Liver (tissue), 9 donors: ENCODE results near the gene SCEL. TPM values are rescaled to one million over a fixed set of nuclear protein-coding genes. Genes with fewer than 3 reads are reported as not detected.

Source experiments
- DNase-seq: peaks from one replicate; pipeline ENCODE4 v3.0.0-alpha.2; 2017; ENCODE audit warnings: low spot score
- H3K27ac ChIP-seq, 2 donors: one replicate each; pipeline ENCODE4 v1.7.0; 2013; ENCODE audit warnings: inconsistent platforms in 2 of 2, low read length in 2 of 2, control low read depth in 1 of 2, low read depth in 1 of 2, mild to moderate bottlenecking in 1 of 2
- H3K27me3 ChIP-seq, 4 donors: one replicate each; pipeline versions ENCODE4 v1.6.1 to v1.7.0; 2013; ENCODE audit warnings: low read length in 3 of 4, inconsistent platforms in 1 of 4, mild to moderate bottlenecking in 1 of 4, moderate library complexity in 1 of 4; ENCODE audit not compliant: control insufficient read depth in 4 of 4, insufficient read depth in 4 of 4
- H3K36me3 ChIP-seq, 4 donors: one replicate each; pipeline versions ENCODE4 v1.6.1 to v1.7.0; 2013; ENCODE audit warnings: low read length in 3 of 4, mild to moderate bottlenecking in 3 of 4, low read depth in 1 of 4, moderate library complexity in 1 of 4; ENCODE audit not compliant: control insufficient read depth in 4 of 4, insufficient read depth in 3 of 4
- H3K4me1 ChIP-seq, 4 donors: one replicate each; pipeline versions ENCODE4 v1.6.1 to v1.7.0; 2013; ENCODE audit warnings: low read length in 3 of 4, mild to moderate bottlenecking in 3 of 4, moderate library complexity in 1 of 4; ENCODE audit not compliant: control insufficient read depth in 4 of 4, insufficient read depth in 4 of 4
- H3K4me3 ChIP-seq, 3 donors: one replicate each; pipeline versions ENCODE4 v1.6.1 to v1.7.0; 2013; ENCODE audit warnings: low read length in 3 of 3, control low read depth in 1 of 3, low read depth in 1 of 3, mild to moderate bottlenecking in 1 of 3
- H3K9ac ChIP-seq, 2 donors: one replicate each; pipeline ENCODE4 v1.7.0; 2013; ENCODE audit warnings: low read length in 2 of 2, mild to moderate bottlenecking in 2 of 2, moderate library complexity in 2 of 2, control low read depth in 1 of 2, low read depth in 1 of 2
- H3K9me3 ChIP-seq, 4 donors: one replicate each; pipeline versions ENCODE4 v1.6.1 to v1.7.0; 2013; ENCODE audit warnings: low read length in 3 of 4; ENCODE audit not compliant: control insufficient read depth in 4 of 4
- FOXA1 ChIP-seq: IDR thresholded peaks from 2 replicates; pipeline ENCODE4 v1.6.1; 2016; ENCODE audit warnings: antibody characterized with exemption
- FOXA2 ChIP-seq: IDR thresholded peaks from 2 replicates; pipeline ENCODE4 v1.6.1; 2016; ENCODE audit warnings: antibody characterized with exemption
- HNF4A ChIP-seq, 2 donors: conservative IDR thresholded peaks; 2 replicates each; pipeline ENCODE4 v1.6.1; 2016; ENCODE audit warnings: antibody characterized with exemption in 2 of 2, mild to moderate bottlenecking in 2 of 2
- HNF4G ChIP-seq: IDR thresholded peaks from 2 replicates; pipeline ENCODE4 v1.6.1; 2016; ENCODE audit warnings: antibody characterized with exemption
- JUND ChIP-seq, 2 donors: IDR thresholded peaks; 2 replicates each; pipeline ENCODE4 v1.6.1; 2016; ENCODE audit warnings: antibody characterized with exemption in 2 of 2
- NR2F2 ChIP-seq: IDR thresholded peaks from 2 replicates; pipeline ENCODE4 v1.6.1; 2016; ENCODE audit warnings: antibody characterized with exemption
- RXRA ChIP-seq, 2 donors: IDR thresholded peaks; 2 replicates each; pipeline ENCODE4 v1.6.1; 2017 to 2018; ENCODE audit warnings: antibody characterized with exemption in 2 of 2, mild to moderate bottlenecking in 1 of 2
- SP1 ChIP-seq: IDR thresholded peaks from 2 replicates; pipeline ENCODE4 v1.6.1; 2018; ENCODE audit warnings: antibody characterized with exemption, mild to moderate bottlenecking
- TAF1 ChIP-seq: conservative IDR thresholded peaks from 2 replicates; pipeline ENCODE4 v1.6.1; 2016; ENCODE audit warnings: antibody characterized with exemption, mild to moderate bottlenecking
- YY1 ChIP-seq: IDR thresholded peaks from 2 replicates; pipeline ENCODE4 v1.6.1; 2016; ENCODE audit warnings: antibody characterized with exemption, mild to moderate bottlenecking
- WGBS: extraction: QIAGEN DNeasy Blood & Tissue Kit; methylation state at CpG from one replicate; pipeline ENCODE4 v1.1.7; 2013; 5-methylcytosine and 5-hydroxymethylcytosine counted together
- polyA plus RNA-seq, 2 donors: library from polyadenylated mRNA; stranded (reverse) in 1 of 2; unstranded in 1 of 2; fragments of 200-250 nt in 1 of 2; fragments of >200 nt in 1 of 2; fragmentation: Nextera tagmentation in 1 of 2; extraction: Ambion mirVana in 1 of 2; gene quantifications; one replicate each; pipeline versions ENCODE4 v1.2.1 to v1.2.3, GENCODE V29; 2013 to 2015
- total RNA-seq, 2 donors: library from RNA; depleted of rRNA; stranded (reverse); fragments of >200 nt; gene quantifications; one replicate each; pipeline ENCODE4 v1.2.3, GENCODE V29; 2014
- TF ChIP-seq, protein P1 (sequence below): IDR thresholded peaks from 2 replicates; pipeline ENCODE4 v1.6.1; 2016; ENCODE audit warnings: antibody characterized with exemption
- TF ChIP-seq, protein P2 (sequence below): IDR thresholded peaks from 2 replicates; pipeline ENCODE4 v1.6.1; 2016; ENCODE audit warnings: antibody characterized with exemption
- TF ChIP-seq, protein P3 (sequence below): fragments of 150-350 bp; IDR thresholded peaks from 2 replicates; pipeline ENCODE4 v1.5.1; 2017; ENCODE audit warnings: improper control_type of control experiment, low read depth, low read length; ENCODE audit not compliant: missing input control
- TF ChIP-seq, protein P4 (sequence below): IDR thresholded peaks from 2 replicates; pipeline ENCODE4 v1.6.1; 2016; ENCODE audit warnings: antibody characterized with exemption
- TF ChIP-seq, protein P5 (sequence below): IDR thresholded peaks from 2 replicates; pipeline ENCODE4 v1.6.1; 2016; ENCODE audit warnings: antibody characterized with exemption, mild to moderate bottlenecking
- donor health status: healthy.
- donor health status: healthy.
- donor health status: healthy.
- donor health status: healthy.
- donor health status: healthy.

The SCEL gene
- total and polyA plus RNA-seq, 4 donors, result 0.02 TPM; not detected in 3

DNA sequence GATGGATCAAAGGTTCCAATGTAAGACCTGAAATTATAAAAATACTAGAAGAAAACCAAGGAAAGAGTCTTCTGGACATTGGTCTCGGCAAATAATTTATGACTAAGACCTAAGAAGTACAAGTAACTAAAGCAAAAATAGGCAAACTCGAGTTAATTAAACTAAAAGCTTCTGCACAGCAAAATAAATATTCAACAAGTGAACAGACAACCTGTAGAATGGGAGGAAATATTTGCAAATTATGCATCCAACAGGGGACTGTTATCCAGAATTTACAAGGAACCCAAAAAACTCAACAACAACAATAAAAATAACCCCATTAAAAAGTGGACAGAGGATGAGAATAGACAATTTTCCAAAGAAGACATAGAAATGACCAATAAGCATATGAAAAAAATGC is 152.3 kb downstream of the SCEL start:
- Histone ChIP-seq H3K4me3 (no peak overlapping the region), H3K27me3 (no peaks in the 10 kb centered on the region), H3K36me3 (no peaks in the 10 kb centered on the region), H3K27ac (no peak overlapping the region), H3K9ac (no peak overlapping the region), H3K9me3 (no peaks in the 10 kb centered on the region), H3K4me1 (peaks cover 0 to 8% (median 2%) of the 10 kb centered on the region in 4 donors)
- TF ChIP-seq RXRA (IDR thresholded peaks at IDR 0.05) (no peak), HNF4A (conservative IDR thresholded peaks at IDR 0.05) (no peak), JUND (IDR thresholded peaks at IDR 0.05) (no peak), HNF4G (no peak)
- TF ChIP-seq, protein P1, sequence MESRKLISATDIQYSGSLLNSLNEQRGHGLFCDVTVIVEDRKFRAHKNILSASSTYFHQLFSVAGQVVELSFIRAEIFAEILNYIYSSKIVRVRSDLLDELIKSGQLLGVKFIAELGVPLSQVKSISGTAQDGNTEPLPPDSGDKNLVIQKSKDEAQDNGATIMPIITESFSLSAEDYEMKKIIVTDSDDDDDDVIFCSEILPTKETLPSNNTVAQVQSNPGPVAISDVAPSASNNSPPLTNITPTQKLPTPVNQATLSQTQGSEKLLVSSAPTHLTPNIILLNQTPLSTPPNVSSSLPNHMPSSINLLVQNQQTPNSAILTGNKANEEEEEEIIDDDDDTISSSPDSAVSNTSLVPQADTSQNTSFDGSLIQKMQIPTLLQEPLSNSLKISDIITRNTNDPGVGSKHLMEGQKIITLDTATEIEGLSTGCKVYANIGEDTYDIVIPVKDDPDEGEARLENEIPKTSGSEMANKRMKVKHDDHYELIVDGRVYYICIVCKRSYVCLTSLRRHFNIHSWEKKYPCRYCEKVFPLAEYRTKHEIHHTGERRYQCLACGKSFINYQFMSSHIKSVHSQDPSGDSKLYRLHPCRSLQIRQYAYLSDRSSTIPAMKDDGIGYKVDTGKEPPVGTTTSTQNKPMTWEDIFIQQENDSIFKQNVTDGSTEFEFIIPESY, result no peak
- TF ChIP-seq, protein P2, sequence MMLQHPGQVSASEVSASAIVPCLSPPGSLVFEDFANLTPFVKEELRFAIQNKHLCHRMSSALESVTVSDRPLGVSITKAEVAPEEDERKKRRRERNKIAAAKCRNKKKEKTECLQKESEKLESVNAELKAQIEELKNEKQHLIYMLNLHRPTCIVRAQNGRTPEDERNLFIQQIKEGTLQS, result no peak
- TF ChIP-seq, protein P3, sequence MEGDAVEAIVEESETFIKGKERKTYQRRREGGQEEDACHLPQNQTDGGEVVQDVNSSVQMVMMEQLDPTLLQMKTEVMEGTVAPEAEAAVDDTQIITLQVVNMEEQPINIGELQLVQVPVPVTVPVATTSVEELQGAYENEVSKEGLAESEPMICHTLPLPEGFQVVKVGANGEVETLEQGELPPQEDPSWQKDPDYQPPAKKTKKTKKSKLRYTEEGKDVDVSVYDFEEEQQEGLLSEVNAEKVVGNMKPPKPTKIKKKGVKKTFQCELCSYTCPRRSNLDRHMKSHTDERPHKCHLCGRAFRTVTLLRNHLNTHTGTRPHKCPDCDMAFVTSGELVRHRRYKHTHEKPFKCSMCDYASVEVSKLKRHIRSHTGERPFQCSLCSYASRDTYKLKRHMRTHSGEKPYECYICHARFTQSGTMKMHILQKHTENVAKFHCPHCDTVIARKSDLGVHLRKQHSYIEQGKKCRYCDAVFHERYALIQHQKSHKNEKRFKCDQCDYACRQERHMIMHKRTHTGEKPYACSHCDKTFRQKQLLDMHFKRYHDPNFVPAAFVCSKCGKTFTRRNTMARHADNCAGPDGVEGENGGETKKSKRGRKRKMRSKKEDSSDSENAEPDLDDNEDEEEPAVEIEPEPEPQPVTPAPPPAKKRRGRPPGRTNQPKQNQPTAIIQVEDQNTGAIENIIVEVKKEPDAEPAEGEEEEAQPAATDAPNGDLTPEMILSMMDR, result no peak
- TF ChIP-seq, protein P4, sequence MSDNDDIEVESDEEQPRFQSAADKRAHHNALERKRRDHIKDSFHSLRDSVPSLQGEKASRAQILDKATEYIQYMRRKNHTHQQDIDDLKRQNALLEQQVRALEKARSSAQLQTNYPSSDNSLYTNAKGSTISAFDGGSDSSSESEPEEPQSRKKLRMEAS, result no peak
- TF ChIP-seq, protein P5, sequence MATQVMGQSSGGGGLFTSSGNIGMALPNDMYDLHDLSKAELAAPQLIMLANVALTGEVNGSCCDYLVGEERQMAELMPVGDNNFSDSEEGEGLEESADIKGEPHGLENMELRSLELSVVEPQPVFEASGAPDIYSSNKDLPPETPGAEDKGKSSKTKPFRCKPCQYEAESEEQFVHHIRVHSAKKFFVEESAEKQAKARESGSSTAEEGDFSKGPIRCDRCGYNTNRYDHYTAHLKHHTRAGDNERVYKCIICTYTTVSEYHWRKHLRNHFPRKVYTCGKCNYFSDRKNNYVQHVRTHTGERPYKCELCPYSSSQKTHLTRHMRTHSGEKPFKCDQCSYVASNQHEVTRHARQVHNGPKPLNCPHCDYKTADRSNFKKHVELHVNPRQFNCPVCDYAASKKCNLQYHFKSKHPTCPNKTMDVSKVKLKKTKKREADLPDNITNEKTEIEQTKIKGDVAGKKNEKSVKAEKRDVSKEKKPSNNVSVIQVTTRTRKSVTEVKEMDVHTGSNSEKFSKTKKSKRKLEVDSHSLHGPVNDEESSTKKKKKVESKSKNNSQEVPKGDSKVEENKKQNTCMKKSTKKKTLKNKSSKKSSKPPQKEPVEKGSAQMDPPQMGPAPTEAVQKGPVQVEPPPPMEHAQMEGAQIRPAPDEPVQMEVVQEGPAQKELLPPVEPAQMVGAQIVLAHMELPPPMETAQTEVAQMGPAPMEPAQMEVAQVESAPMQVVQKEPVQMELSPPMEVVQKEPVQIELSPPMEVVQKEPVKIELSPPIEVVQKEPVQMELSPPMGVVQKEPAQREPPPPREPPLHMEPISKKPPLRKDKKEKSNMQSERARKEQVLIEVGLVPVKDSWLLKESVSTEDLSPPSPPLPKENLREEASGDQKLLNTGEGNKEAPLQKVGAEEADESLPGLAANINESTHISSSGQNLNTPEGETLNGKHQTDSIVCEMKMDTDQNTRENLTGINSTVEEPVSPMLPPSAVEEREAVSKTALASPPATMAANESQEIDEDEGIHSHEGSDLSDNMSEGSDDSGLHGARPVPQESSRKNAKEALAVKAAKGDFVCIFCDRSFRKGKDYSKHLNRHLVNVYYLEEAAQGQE, result no peak
- 73% methylated on average over 2 of the region's 2 CpGs for WGBS
- DNase-seq, result no peak

DNA sequence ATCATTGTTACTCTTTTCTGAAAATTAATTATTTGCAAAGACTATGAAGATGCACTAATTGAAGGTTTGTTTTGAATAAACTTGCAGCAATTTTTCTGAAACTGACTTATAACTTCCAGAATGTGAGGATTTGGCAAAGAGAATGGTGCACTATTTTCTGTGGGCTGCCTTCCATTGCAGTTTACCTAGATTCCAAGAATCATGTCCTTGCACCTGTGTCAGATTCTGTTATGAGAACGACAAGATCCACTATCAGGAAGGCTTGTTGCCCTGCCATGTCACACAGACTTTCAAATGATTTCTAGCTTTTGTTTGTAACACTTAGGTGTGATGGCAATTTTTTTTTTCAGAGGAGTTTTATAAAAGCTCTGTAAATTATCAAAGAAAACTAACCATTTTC is 156.4 kb downstream of the SCEL start:
- no peak overlapping the region for H3K9ac ChIP-seq
- no peak overlapping the region for H3K27ac ChIP-seq
- no peak for DNase-seq
- no peaks in the 10 kb centered on the region for H3K9me3 ChIP-seq
- H3K27me3 ChIP-seq, result no peaks in the 10 kb centered on the region
- H3K4me1 ChIP-seq, result peaks cover 1 to 24% (median 12%) of the 10 kb centered on the region in 4 donors
- H3K4me3 ChIP-seq, result no peak overlapping the region
- 64% methylated on average over 1 of the region's 1 CpG for WGBS
- TF ChIP-seq, protein P2, result no peak
- TF ChIP-seq HNF4G (no peak), YY1 (no peak), FOXA2 (no peak), NR2F2 (no peak), JUND (IDR thresholded peaks at IDR 0.05) (no peak), RXRA (IDR thresholded peaks at IDR 0.05) (no peak), SP1 (no peak), TAF1 (no peak), FOXA1 (no peak), HNF4A (conservative IDR thresholded peaks at IDR 0.05) (no peak)
- TF ChIP-seq, protein P4, result no peak
- TF ChIP-seq, protein P1, result no peak
- H3K36me3 ChIP-seq, result no peaks in the 10 kb centered on the region
